Endothelial cell (in vitro differentiated cells): Measurements from ENCODE around the gene GSG1L. TPM values are rescaled to one million over a fixed set of nuclear protein-coding genes. Genes with fewer than 3 reads are reported as not detected.

ENCODE experiments used
- DNase-seq: peaks from one replicate; pipeline ENCODE4 v3.0.0; 2021; ENCODE audit warnings: low spot score
- H3K27ac Mint-ChIP-seq: one replicate; pipeline ENCODE4 v1.8.0; 2021; ENCODE audit warnings: mixed read lengths, inconsistent platforms; ENCODE audit not compliant: unreplicated experiment
- H3K27me3 Mint-ChIP-seq: one replicate; pipeline ENCODE4 v1.8.0; 2021; ENCODE audit warnings: mild to moderate bottlenecking, moderate library complexity, mixed read lengths, inconsistent platforms; ENCODE audit not compliant: unreplicated experiment
- H3K36me3 Mint-ChIP-seq: one replicate; pipeline ENCODE4 v1.8.0; 2021; ENCODE audit warnings: mild to moderate bottlenecking, low read depth, mixed read lengths, inconsistent platforms; ENCODE audit not compliant: unreplicated experiment
- H3K4me1 Mint-ChIP-seq: one replicate; pipeline ENCODE4 v1.8.0; 2021; ENCODE audit warnings: mild to moderate bottlenecking, mixed read lengths, inconsistent platforms; ENCODE audit not compliant: unreplicated experiment
- H3K4me3 Mint-ChIP-seq: one replicate; pipeline ENCODE4 v1.8.0; 2021; ENCODE audit warnings: mild to moderate bottlenecking, mixed read lengths, inconsistent platforms; ENCODE audit not compliant: unreplicated experiment
- H3K9me3 Mint-ChIP-seq: one replicate; pipeline ENCODE4 v1.8.0; 2021; ENCODE audit warnings: mixed read lengths, inconsistent platforms; ENCODE audit not compliant: unreplicated experiment
- CTCF ChIP-seq: fragments of 200-600 bp; sonication (generic); IDR thresholded peaks from one replicate; pipeline ENCODE4 v1.5.0; 2021; ENCODE audit warnings: antibody characterized with exemption; ENCODE audit not compliant: unreplicated experiment
- total RNA-seq: library from RNA; stranded (reverse); fragmentation: NEBNext Ultra II Directional; extraction: Animal tissue kit (Norgen Biotek cat#: 25700); gene quantifications from one replicate; pipeline ENCODE4 v1.2.1, GENCODE V29; 2021; ENCODE audit not compliant: unreplicated experiment

GSG1L gene
- total RNA-seq, 1 donor from 2014 or later: 0.38 TPM

GRCh38 chr16:28061352-28062101 lies 2.0 kb downstream of the GSG1L start:
- Mint-ChIP-seq H3K9me3 (no peaks in the 10 kb centered on the region), H3K4me1 (no peaks in the 10 kb centered on the region), H3K36me3 (peaks cover 4% of the 10 kb centered on the region), H3K27ac (no peak overlapping the region), H3K27me3 (peaks cover 25% of the 10 kb centered on the region), H3K4me3 (no peak overlapping the region)
- TF ChIP-seq CTCF: no peak
- DNase-seq: no peak

GRCh38 chr16:28059841-28060575 lies 3.5 kb downstream of the GSG1L start:
- no peak overlapping the region for H3K27ac Mint-ChIP-seq
- H3K27me3 Mint-ChIP-seq: peaks cover 25% of the 10 kb centered on the region
- peaks cover 4% of the 10 kb centered on the region for H3K36me3 Mint-ChIP-seq
- no peaks in the 10 kb centered on the region for H3K9me3 Mint-ChIP-seq
- H3K4me1 Mint-ChIP-seq: no peaks in the 10 kb centered on the region
- no peak overlapping the region for H3K4me3 Mint-ChIP-seq
- no peak for DNase-seq
- no peak for TF ChIP-seq CTCF

- no peak for TF ChIP-seq CTCF
- no peak overlapping the region for H3K4me3 Mint-ChIP-seq
- peaks cover 4% of the 10 kb centered on the region for H3K36me3 Mint-ChIP-seq
- H3K27me3 Mint-ChIP-seq: peaks cover 17% of the 10 kb centered on the region
- H3K4me1 Mint-ChIP-seq: no peaks in the 10 kb centered on the region
- H3K27ac Mint-ChIP-seq: no peak overlapping the region
- no peaks in the 10 kb centered on the region for H3K9me3 Mint-ChIP-seq
- DNase-seq: no peak
Observed at GRCh38 chr16:28058839-28059589, 4.5 kb downstream of the GSG1L start.

- Mint-ChIP-seq H3K27ac (no peak overlapping the region), H3K9me3 (no peaks in the 10 kb centered on the region), H3K27me3 (peaks cover 16% of the 10 kb centered on the region), H3K4me1 (no peaks in the 10 kb centered on the region), H3K36me3 (peaks cover 4% of the 10 kb centered on the region), H3K4me3 (no peak overlapping the region)
- TF ChIP-seq CTCF: no peak
- DNase-seq: no peak
Observed at GRCh38 chr16:28057949-28058348, 5.6 kb downstream of the GSG1L start.
